Measurements from ENCODE around the gene NFIL3. TPM values are rescaled to one million over a fixed set of nuclear protein-coding genes. Genes with fewer than 3 reads are reported as not detected.
"Not testable (repeated sequence)": the region's sequence is repeated elsewhere in the genome, so short reads cannot be mapped to it uniquely, and the experiment has no call there.

NFIL3 gene
- total RNA-seq, 2 donors from 2014 or later, result 48.8 to 120 TPM

- H3K27ac Mint-ChIP-seq, result no peak overlapping the region
- no peak for ATAC-seq
Measured at GRCh38 chr9:91411096-91411771, 12.4 kb downstream of the NFIL3 start.

DNA sequence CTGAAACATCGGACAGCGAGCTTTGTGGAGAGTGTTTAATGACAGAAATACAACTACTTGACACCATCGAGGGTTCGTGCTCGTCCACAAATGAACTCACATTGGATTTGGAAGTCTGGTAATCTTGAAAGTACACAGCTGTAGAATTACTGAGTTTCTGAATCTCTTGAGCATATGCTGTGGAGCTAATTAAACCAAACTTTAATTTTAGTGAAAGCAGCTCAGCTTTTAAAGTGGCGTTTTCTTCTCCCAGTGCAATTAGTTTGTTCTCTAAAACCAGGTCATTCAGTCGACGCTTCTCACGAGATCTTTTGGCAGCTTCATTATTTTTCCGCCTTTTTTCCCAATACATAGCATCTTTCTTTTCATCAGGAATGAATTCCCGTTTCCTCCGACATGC is 13.5 kb downstream of the NFIL3 start:
- peaks cover 32 to 53% of the 10 kb centered on the region in 2 donors for H3K36me3 Mint-ChIP-seq
- H3K27ac Mint-ChIP-seq, result no peak overlapping the region
- no peak for DNase-seq (ENCODE audit: low spot score in 2 of 2)
- no peaks in the 10 kb centered on the region for H3K9me3 Mint-ChIP-seq
- ATAC-seq, result no peak

More at GRCh38 chr9:91411096-91411771, 12.4 kb downstream of the NFIL3 start:
- DNase-seq (ENCODE audit: low spot score in 2 of 2), result no peak
- Mint-ChIP-seq H3K9me3 (no peaks in the 10 kb centered on the region), H3K36me3 (peaks cover 32 to 53% of the 10 kb centered on the region in 2 donors)

GRCh38 chr9:91408475-91408874 is 15.2 kb downstream of the NFIL3 start:
- DNase-seq (ENCODE audit: low spot score in 2 of 2), result no peak

DNA sequence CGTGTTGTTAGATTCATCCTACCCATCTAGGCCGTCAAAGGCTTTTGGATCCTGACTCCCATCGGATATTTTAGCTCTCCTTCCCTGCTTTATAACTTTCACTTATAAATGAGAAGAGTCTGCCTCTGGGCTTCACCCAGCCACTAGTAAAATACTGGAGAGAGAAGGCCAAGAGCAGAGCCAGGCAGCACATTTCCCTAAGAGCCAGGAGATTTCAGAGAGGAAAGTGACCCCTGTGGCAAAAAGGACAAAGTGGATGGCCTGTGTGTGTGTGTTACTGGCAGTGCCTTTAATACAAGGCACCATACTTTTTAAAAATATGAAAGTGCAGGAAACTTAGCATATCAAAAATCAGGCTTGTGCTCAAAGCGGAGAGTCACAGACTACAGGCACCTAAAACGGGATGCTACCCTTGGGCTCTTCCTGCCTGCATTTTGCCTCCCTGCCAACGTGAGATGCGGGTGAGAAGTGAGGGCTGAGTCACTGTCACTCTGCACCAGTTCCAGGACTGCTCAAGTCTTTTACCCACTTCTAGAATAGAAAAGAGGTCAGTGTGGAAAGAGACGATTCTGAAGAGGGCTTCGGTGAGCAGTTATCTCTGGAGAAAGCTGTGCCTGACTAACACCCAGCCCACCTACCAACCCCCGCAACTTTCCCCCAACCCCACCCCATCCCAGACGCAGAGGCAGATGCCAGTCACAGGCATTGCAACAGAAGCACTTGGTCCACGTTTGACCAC is 15.9 kb downstream of the NFIL3 start:
- no peak overlapping the region for H3K27ac Mint-ChIP-seq
- ATAC-seq (peak in 1 of 2 donors; percentile 15), DNase-seq (ENCODE audit: low spot score in 2 of 2) (no peak)
- H3K36me3 Mint-ChIP-seq, result peaks cover 32 to 35% of the 10 kb centered on the region in 2 donors
- H3K9me3 Mint-ChIP-seq, result no peaks in the 10 kb centered on the region

More at GRCh38 chr9:91408475-91408874, 15.2 kb downstream of the NFIL3 start:
- no peaks in the 10 kb centered on the region for H3K9me3 Mint-ChIP-seq
- no peak overlapping the region for H3K27ac Mint-ChIP-seq
- H3K36me3 Mint-ChIP-seq, result peaks cover 32 to 36% of the 10 kb centered on the region in 2 donors
- ATAC-seq, result no peak

GRCh38 chr9:91405343-91406077 is 18.1 kb downstream of the NFIL3 start:
- Mint-ChIP-seq H3K36me3 (peaks cover 21 to 28% of the 10 kb centered on the region in 2 donors), H3K9me3 (no peaks in the 10 kb centered on the region), H3K27ac (peak overlapping the region in 1 of 2 donors; percentile 38)
- peak; percentile 26 for ATAC-seq
- DNase-seq (ENCODE audit: low spot score in 2 of 2), result no peak

- Mint-ChIP-seq H3K36me3 (peaks cover 7 to 14% of the 10 kb centered on the region in 2 donors), H3K9me3 (no peaks in the 10 kb centered on the region), H3K27ac (peak overlapping the region in 1 of 2 donors; percentile 1)
- no peak for ATAC-seq
- no peak for DNase-seq (ENCODE audit: low spot score in 2 of 2)
Measured at GRCh38 chr9:91403665-91404543, 19.7 kb downstream of the NFIL3 start.

GRCh38 chr9:91398926-91399325 is 24.7 kb downstream of the NFIL3 start:
- Mint-ChIP-seq H3K36me3 (no peaks in the 10 kb centered on the region), H3K27ac (no peak overlapping the region), H3K9me3 (no peaks in the 10 kb centered on the region)
- ATAC-seq (no peak), DNase-seq (ENCODE audit: low spot score in 2 of 2) (no peak)

DNA sequence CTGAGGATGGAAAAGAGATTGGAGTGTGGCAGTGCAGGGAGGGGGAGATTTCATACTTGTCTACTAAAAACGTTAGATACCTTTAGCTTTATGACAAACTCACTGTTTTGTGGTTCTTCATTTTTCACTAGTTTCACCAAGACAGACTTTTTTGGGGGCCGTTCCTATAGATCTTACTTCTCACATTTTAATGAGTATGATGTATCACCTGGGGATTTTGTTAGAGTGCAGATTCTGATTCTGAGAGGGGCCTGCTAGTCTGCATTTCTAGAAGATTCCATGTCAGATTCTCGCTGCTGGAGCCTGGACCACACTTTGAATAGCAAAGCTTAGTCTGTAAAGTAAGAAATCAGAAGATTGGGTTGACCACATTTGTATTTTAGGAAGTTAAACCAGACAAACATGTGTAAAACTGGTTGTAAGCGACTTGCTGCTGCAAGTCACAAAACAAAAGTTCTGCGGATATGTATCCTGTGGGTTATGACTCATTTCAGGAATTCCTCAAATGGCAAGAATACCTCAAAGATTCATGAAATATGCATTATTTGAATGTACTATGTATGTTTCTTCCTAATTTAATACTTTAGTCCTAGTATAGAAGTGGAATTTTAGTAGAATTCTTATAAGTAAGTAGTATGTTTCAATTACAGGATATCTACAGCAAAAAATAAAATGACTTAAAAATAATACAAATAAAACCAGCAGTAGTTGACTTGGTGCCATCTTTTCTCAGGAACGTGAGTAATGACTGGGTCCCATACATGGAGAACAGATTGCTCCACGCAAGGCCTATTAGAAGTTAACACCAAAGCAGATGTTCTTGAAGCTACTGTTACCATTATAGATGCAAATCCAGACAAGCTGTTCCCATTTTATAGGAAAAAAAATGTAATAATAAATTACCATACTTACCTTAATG is 27.8 kb downstream of the NFIL3 start:
- Mint-ChIP-seq H3K27ac (peak overlapping the region; percentile 63 to 65), H3K9me3 (no peaks in the 10 kb centered on the region), H3K36me3 (no peaks in the 10 kb centered on the region)
- peak; percentile 78 to 87 for ATAC-seq
- DNase-seq (ENCODE audit: low spot score in 2 of 2), result peak in 1 of 2 donors; percentile 31

GRCh38 chr9:91395106-91395552 is 28.5 kb downstream of the NFIL3 start:
- DNase-seq (ENCODE audit: low spot score in 2 of 2) (peak in 1 of 2 donors; percentile 7), ATAC-seq (peak; percentile 51 to 63)
- H3K36me3 Mint-ChIP-seq, result no peaks in the 10 kb centered on the region
- H3K9me3 Mint-ChIP-seq, result no peaks in the 10 kb centered on the region
- peak overlapping the region; percentile 6 to 63 for H3K27ac Mint-ChIP-seq

- no peak overlapping the region for H3K27ac Mint-ChIP-seq
- ATAC-seq (no peak), DNase-seq (ENCODE audit: low spot score in 2 of 2) (no peak)
- no peaks in the 10 kb centered on the region for H3K9me3 Mint-ChIP-seq
- no peaks in the 10 kb centered on the region for H3K36me3 Mint-ChIP-seq
Measured at GRCh38 chr9:91393826-91394225, 29.8 kb downstream of the NFIL3 start.

DNA sequence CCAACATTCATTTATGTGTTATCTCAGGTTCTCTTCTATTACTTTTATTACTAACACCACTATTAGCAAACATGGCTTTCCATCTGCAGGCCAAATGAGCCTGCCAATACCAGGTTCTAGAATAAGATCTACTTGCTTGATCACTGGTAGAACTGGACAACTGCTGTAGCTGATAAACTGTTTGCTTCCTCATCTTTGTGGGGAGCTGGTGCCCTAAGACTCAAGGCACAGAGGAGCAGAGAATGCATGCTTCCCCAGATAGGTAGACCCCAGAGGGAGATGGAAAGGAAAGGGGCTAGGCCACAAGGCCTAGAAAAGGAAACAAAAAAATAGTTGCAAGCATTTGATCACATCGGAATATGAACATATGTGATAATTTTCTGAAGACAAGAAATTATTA is 31.2 kb downstream of the NFIL3 start:
- no peak for DNase-seq (ENCODE audit: low spot score in 2 of 2)
- no peaks in the 10 kb centered on the region for H3K36me3 Mint-ChIP-seq
- H3K27ac Mint-ChIP-seq, result no peak overlapping the region
- H3K9me3 Mint-ChIP-seq, result no peaks in the 10 kb centered on the region
- ATAC-seq, result no peak

DNA sequence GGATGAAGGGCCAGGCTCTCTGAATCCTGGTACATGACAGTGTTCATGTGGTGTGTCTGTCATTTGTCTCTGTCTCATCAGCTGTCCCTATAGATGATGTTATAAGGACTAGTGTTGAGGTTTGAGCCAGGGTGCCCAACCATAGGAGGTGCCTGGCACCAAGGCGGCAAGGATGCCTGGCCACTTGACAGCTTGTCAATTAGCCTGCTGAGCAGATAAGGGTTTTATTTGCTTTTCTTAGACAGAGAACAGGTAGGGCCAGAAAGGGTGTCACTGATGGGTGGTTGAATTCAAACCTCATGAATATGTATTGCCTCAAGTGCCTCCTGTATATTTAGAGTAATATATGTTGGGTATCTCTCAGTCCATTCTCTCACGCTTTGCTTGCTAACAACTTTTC is 31.8 kb downstream of the NFIL3 start:
- no peaks in the 10 kb centered on the region for H3K9me3 Mint-ChIP-seq
- DNase-seq (ENCODE audit: low spot score in 2 of 2) (no peak), ATAC-seq (no peak)
- H3K27ac Mint-ChIP-seq, result no peak overlapping the region
- H3K36me3 Mint-ChIP-seq, result no peaks in the 10 kb centered on the region

DNA sequence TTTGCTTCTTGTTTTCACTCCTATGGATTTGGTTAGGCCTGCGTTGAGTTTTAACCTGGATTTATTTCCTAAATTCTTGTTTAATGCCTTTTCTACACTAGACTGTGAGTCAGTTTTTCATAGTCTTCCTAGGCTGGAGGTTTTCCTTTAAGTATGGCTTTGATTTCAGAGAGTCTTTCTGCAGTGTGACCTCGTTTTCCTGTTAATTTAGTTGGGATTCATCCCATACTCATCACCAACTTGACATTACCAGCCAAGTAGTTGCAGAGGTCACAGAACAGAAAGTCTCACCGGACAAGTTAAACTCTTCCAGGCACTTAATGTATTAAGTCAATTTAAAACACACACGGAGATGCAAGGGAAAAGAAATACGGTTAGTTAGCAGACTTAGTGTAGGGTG is 32.2 kb downstream of the NFIL3 start:
- DNase-seq (ENCODE audit: low spot score in 2 of 2), result no peak
- no peak for ATAC-seq
- Mint-ChIP-seq H3K36me3 (no peaks in the 10 kb centered on the region), H3K9me3 (no peaks in the 10 kb centered on the region), H3K27ac (no peak overlapping the region)

DNA sequence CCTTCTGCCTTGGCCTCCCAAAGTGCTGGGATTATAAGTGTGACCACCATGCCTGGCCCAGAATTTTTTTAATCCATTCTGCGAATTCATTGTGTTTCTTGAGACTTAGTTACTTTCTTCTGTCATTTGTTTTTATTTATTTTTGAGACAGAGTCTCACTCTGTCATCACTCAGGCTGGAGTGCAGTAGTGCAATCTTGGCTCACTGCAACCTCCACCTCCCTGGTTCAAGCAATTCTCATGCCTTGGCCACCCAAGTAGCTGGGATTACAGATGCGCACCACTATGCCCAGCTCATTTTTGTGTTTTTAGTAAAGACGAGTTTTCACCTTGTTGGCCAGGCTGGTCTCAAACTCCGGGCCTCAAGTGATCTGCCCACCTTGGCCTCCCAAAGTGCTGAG is 33.9 kb downstream of the NFIL3 start:
- ATAC-seq; H3K36me3 Mint-ChIP-seq; H3K27ac Mint-ChIP-seq; DNase-seq (ENCODE audit: low spot score in 2 of 2); H3K9me3 Mint-ChIP-seq: not testable (repeated sequence)

GRCh38 chr9:91386765-91387164 is 36.9 kb downstream of the NFIL3 start:
- Mint-ChIP-seq H3K9me3 (no peaks in the 10 kb centered on the region), H3K27ac (peak overlapping the region in 1 of 2 donors; percentile 16), H3K36me3 (no peaks in the 10 kb centered on the region)
- no peak for DNase-seq (ENCODE audit: low spot score in 2 of 2)
- no peak for ATAC-seq
